Mucosa of stomach (tissue), 1 donor: ENCODE results near the gene ROPN1L.

Experiments used
- H3K27me3 ChIP-seq: one replicate; pipeline ENCODE4 v1.7.0; 2013; ENCODE audit warnings: mild to moderate bottlenecking, low read length; ENCODE audit not compliant: control insufficient read depth, insufficient read depth
- H3K36me3 ChIP-seq: one replicate; pipeline ENCODE4 v1.7.0; 2013; ENCODE audit warnings: low read length; ENCODE audit not compliant: control insufficient read depth, insufficient read depth
- H3K4me1 ChIP-seq: one replicate; pipeline ENCODE4 v1.7.0; 2013; ENCODE audit warnings: mild to moderate bottlenecking, low read length; ENCODE audit not compliant: control insufficient read depth, insufficient read depth
- H3K4me3 ChIP-seq: one replicate; pipeline ENCODE4 v1.7.0; 2013; ENCODE audit warnings: low read length
- H3K9ac ChIP-seq: one replicate; pipeline ENCODE4 v1.7.0; 2013; ENCODE audit warnings: mild to moderate bottlenecking, low read length, moderate library complexity
- H3K9me3 ChIP-seq: one replicate; pipeline ENCODE4 v1.7.0; 2013; ENCODE audit warnings: mild to moderate bottlenecking, low read length, moderate library complexity; ENCODE audit not compliant: control insufficient read depth
- donor health status: Pancreatic carcinoma.

The ROPN1L gene

DNA sequence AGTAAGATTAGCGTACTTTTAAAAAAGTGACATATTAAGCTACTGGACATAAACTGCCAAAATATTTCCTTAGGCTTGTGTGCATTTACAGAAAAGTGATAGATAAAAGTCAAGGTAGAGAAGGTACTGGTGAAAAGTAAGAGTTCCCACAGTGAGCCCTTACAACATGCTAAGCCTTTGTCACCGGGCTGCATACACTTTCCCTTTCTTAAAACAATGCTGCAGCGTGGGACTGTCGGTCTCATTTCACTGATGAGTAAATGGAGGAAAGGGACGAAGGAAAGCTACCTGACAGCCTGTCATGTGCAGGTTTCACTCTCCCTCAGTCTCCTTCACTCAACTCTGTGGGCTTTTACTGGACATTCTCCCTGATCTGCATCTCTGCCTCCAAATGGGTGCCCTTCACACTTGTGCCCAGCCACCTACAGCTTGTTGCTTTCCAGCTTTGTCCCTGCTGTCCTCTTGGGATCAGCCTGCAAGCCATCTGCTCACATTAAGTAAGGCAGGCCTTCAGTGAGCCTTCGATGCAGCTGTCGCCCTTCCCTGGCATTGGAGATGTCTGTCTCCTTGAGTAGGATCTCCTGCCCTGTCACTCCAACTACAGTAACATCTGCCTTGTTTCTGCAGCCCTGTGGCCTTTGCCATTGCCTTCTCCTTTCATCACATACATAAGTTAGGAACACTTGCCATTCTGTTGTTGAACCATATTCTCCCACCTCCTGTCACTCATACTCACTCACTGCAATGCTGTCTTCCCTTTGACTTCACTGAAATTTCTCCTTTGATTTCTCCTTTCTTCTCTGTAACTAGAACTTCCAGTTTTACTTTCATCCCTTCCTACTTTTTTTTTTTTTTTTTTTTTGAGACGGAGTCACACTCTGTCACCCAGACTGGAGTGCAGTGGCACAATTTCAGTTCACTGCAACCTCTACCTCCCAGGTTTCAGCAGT is 9.3 kb upstream of the ROPN1L start:
- peaks cover 6% of the 10 kb centered on the region for H3K36me3 ChIP-seq
- H3K9ac ChIP-seq: no peak overlapping the region
- H3K9me3 ChIP-seq: no peaks in the 10 kb centered on the region
- H3K4me1 ChIP-seq: no peaks in the 10 kb centered on the region
- H3K27me3 ChIP-seq: no peaks in the 10 kb centered on the region
- no peak overlapping the region for H3K4me3 ChIP-seq

GRCh38 chr5:10434392-10434791 is 7.3 kb upstream of the ROPN1L start:
- no peak overlapping the region for H3K9ac ChIP-seq
- no peaks in the 10 kb centered on the region for H3K4me1 ChIP-seq
- H3K27me3 ChIP-seq: no peaks in the 10 kb centered on the region
- peaks cover 6% of the 10 kb centered on the region for H3K36me3 ChIP-seq
- H3K9me3 ChIP-seq: no peaks in the 10 kb centered on the region
- no peak overlapping the region for H3K4me3 ChIP-seq

DNA sequence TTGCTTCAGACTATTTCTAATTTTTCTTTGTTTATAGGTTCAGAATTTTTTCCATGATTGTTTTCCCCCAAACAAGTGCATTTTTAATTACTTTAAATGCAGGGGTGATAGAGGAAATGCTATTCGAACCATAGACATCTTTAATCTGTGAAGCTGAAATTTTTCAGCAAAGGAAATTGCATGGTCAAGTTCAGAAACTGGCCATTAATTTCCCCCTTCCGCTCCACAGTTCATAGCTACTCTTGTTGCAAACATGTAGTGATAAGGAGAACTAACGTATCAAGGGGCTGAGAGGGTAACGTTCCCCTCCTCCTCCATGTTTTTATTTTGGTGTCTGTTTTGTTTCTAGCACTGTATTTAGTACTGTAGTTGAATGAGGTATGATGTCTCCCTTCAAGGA is 3.4 kb upstream of the ROPN1L start:
- Histone ChIP-seq H3K4me1 (peaks cover 15% of the 10 kb centered on the region), H3K4me3 (no peak overlapping the region), H3K27me3 (peaks cover 9% of the 10 kb centered on the region), H3K9me3 (no peaks in the 10 kb centered on the region), H3K36me3 (no peaks in the 10 kb centered on the region), H3K9ac (no peak overlapping the region)

GRCh38 chr5:10439692-10440091 is 2.0 kb upstream of the ROPN1L start:
- no peaks in the 10 kb centered on the region for H3K36me3 ChIP-seq
- H3K9ac ChIP-seq: no peak overlapping the region
- H3K4me3 ChIP-seq: no peak overlapping the region
- no peaks in the 10 kb centered on the region for H3K9me3 ChIP-seq
- H3K4me1 ChIP-seq: peaks cover 15% of the 10 kb centered on the region
- H3K27me3 ChIP-seq: peaks cover 9% of the 10 kb centered on the region

GRCh38 chr5:10440367-10440990 is 1.2 kb upstream of the ROPN1L start:
- H3K4me1 ChIP-seq: peaks cover 15% of the 10 kb centered on the region
- H3K27me3 ChIP-seq: peaks cover 9% of the 10 kb centered on the region
- no peak overlapping the region for H3K9ac ChIP-seq
- no peaks in the 10 kb centered on the region for H3K9me3 ChIP-seq
- H3K4me3 ChIP-seq: no peak overlapping the region
- no peaks in the 10 kb centered on the region for H3K36me3 ChIP-seq

- Histone ChIP-seq H3K4me1 (peaks cover 15% of the 10 kb centered on the region), H3K9me3 (no peaks in the 10 kb centered on the region), H3K27me3 (peaks cover 9% of the 10 kb centered on the region), H3K9ac (no peak overlapping the region), H3K4me3 (peak overlapping the region; percentile 64), H3K36me3 (no peaks in the 10 kb centered on the region)
These were observed 335 bp downstream of the ROPN1L start for GRCh38 chr5:10441992-10442435.

DNA sequence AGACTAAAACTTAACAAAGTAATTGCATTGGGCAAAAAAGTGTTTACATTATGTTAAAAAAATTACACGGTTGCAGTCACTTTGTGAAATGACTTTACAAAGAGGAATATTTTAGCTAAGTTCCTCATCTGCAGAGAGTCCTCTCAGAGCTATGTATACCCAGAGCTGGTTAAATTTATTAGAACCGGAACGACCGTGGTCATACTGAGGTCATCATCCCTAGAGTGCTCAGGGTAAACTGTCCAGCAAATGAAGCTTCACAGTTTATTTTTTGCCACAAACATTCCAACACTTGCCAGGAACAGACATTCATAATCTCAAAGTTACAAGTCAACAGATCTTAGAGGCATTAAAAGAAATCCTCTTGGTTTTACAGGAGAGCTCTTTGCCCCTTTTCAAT is 897 bp downstream of the ROPN1L start:
- Histone ChIP-seq H3K9ac (no peak overlapping the region), H3K27me3 (peaks cover 9% of the 10 kb centered on the region), H3K4me1 (peaks cover 15% of the 10 kb centered on the region), H3K4me3 (no peak overlapping the region), H3K36me3 (no peaks in the 10 kb centered on the region), H3K9me3 (no peaks in the 10 kb centered on the region)

DNA sequence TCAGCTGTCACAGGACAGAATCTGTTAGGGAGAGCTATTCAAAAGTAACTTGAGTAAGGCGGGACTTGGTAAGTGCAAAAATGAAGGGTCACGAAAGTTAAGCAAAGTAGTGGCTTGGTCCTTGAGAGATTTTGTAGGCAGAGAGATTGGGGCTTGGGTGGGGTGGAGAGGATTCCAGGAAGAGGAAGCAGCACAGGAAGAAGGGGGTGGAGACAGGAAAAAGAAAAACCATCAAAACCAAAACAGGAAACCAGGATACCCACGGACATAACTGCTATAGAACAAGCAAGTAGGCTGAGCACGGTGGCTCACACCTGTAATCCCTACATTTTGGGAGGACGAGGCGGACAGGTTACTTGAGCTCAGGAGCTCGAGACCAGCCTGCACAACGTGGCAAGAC is 3.7 kb downstream of the ROPN1L start:
- H3K36me3 ChIP-seq: no peaks in the 10 kb centered on the region
- H3K9ac ChIP-seq: no peak overlapping the region
- no peaks in the 10 kb centered on the region for H3K9me3 ChIP-seq
- H3K27me3 ChIP-seq: peaks cover 9% of the 10 kb centered on the region
- H3K4me3 ChIP-seq: no peak overlapping the region
- peaks cover 15% of the 10 kb centered on the region for H3K4me1 ChIP-seq

DNA sequence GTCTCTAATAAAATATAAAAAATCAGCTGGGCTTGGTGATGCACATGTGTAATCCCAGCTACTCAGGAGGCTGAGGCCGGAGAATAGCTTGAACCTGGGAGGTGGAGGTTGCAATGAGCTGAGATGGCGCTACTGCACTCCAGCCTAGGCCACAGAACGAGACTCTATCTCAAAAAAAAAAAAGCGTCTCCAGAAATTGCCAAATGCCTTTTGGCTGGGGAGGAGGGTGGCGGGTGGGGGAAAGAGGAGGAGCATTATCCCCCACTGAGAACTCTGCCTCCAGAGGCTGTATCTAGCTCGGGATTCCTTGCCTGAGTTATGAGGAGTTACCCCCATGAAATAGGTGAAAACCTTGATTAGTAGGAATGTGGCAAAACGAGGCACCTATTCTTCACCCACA is 4.8 kb downstream of the ROPN1L start:
- H3K9me3 ChIP-seq: no peaks in the 10 kb centered on the region
- no peak overlapping the region for H3K9ac ChIP-seq
- no peaks in the 10 kb centered on the region for H3K36me3 ChIP-seq
- no peak overlapping the region for H3K4me3 ChIP-seq
- peaks cover 6% of the 10 kb centered on the region for H3K4me1 ChIP-seq
- H3K27me3 ChIP-seq: peaks cover 9% of the 10 kb centered on the region

DNA sequence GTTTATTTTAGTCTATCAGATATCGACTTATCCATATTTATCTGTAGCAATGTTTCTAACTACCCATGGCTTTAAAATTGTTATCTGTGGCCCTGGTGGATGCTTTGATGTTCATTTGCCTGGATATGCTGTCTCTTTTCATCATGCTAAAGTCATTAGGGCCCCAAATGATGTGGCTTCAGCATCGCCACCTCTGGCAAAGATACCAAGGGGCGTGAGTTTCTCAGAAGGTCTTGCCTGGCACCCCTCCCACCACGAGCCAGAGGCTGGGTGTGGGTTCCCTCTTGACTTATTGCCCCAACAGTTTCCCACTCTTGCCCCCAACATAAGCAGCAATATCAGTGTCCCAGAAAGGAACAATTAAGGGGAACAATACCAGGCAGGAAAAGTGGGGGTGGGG is 5.4 kb downstream of the ROPN1L start:
- no peaks in the 10 kb centered on the region for H3K36me3 ChIP-seq
- peaks cover 7% of the 10 kb centered on the region for H3K27me3 ChIP-seq
- H3K4me3 ChIP-seq: no peak overlapping the region
- no peak overlapping the region for H3K9ac ChIP-seq
- peaks cover 4% of the 10 kb centered on the region for H3K4me1 ChIP-seq
- H3K9me3 ChIP-seq: no peaks in the 10 kb centered on the region

GRCh38 chr5:10448754-10449360 is 7.2 kb downstream of the ROPN1L start:
- no peak overlapping the region for H3K4me3 ChIP-seq
- no peaks in the 10 kb centered on the region for H3K9me3 ChIP-seq
- H3K9ac ChIP-seq: no peak overlapping the region
- no peaks in the 10 kb centered on the region for H3K36me3 ChIP-seq
- H3K27me3 ChIP-seq: no peaks in the 10 kb centered on the region
- H3K4me1 ChIP-seq: no peaks in the 10 kb centered on the region
